Liver (tissue), 9 donors: ENCODE measurements around the gene PRAME. TPM values are rescaled to one million over a fixed set of nuclear protein-coding genes. Genes with fewer than 3 reads are reported as not detected.

ENCODE experiments used
- DNase-seq: peaks from one replicate; pipeline ENCODE4 v3.0.0-alpha.2; 2017; ENCODE audit warnings: low spot score
- H3K27ac ChIP-seq, 2 donors: one replicate each; pipeline ENCODE4 v1.7.0; 2013; ENCODE audit warnings: inconsistent platforms in 2 of 2, low read length in 2 of 2, control low read depth in 1 of 2, low read depth in 1 of 2, mild to moderate bottlenecking in 1 of 2
- H3K27me3 ChIP-seq, 4 donors: one replicate each; pipeline versions ENCODE4 v1.6.1 to v1.7.0; 2013; ENCODE audit warnings: low read length in 3 of 4, inconsistent platforms in 1 of 4, mild to moderate bottlenecking in 1 of 4, moderate library complexity in 1 of 4; ENCODE audit not compliant: control insufficient read depth in 4 of 4, insufficient read depth in 4 of 4
- H3K36me3 ChIP-seq, 4 donors: one replicate each; pipeline versions ENCODE4 v1.6.1 to v1.7.0; 2013; ENCODE audit warnings: low read length in 3 of 4, mild to moderate bottlenecking in 3 of 4, low read depth in 1 of 4, moderate library complexity in 1 of 4; ENCODE audit not compliant: control insufficient read depth in 4 of 4, insufficient read depth in 3 of 4
- H3K4me1 ChIP-seq, 4 donors: one replicate each; pipeline versions ENCODE4 v1.6.1 to v1.7.0; 2013; ENCODE audit warnings: low read length in 3 of 4, mild to moderate bottlenecking in 3 of 4, moderate library complexity in 1 of 4; ENCODE audit not compliant: control insufficient read depth in 4 of 4, insufficient read depth in 4 of 4
- H3K4me3 ChIP-seq, 3 donors: one replicate each; pipeline versions ENCODE4 v1.6.1 to v1.7.0; 2013; ENCODE audit warnings: low read length in 3 of 3, control low read depth in 1 of 3, low read depth in 1 of 3, mild to moderate bottlenecking in 1 of 3
- H3K9ac ChIP-seq, 2 donors: one replicate each; pipeline ENCODE4 v1.7.0; 2013; ENCODE audit warnings: low read length in 2 of 2, mild to moderate bottlenecking in 2 of 2, moderate library complexity in 2 of 2, control low read depth in 1 of 2, low read depth in 1 of 2
- H3K9me3 ChIP-seq, 4 donors: one replicate each; pipeline versions ENCODE4 v1.6.1 to v1.7.0; 2013; ENCODE audit warnings: low read length in 3 of 4; ENCODE audit not compliant: control insufficient read depth in 4 of 4
- ATF3 ChIP-seq: IDR thresholded peaks from 2 replicates; pipeline ENCODE4 v1.6.1; 2016; ENCODE audit warnings: antibody characterized with exemption
- CTCF ChIP-seq: fragments of 150-350 bp; IDR thresholded peaks from 2 replicates; pipeline ENCODE4 v1.5.1; 2017; ENCODE audit warnings: improper control_type of control experiment, low read depth, low read length; ENCODE audit not compliant: missing input control
- EGR1 ChIP-seq, 2 donors: IDR thresholded peaks; 2 replicates each; pipeline ENCODE4 v1.6.1; 2016 to 2018; ENCODE audit warnings: antibody characterized with exemption in 2 of 2, low read depth in 2 of 2
- FOXA1 ChIP-seq: IDR thresholded peaks from 2 replicates; pipeline ENCODE4 v1.6.1; 2016; ENCODE audit warnings: antibody characterized with exemption
- FOXA2 ChIP-seq: IDR thresholded peaks from 2 replicates; pipeline ENCODE4 v1.6.1; 2016; ENCODE audit warnings: antibody characterized with exemption
- GABPA ChIP-seq, 2 donors: IDR thresholded peaks in 1 of 2; conservative IDR thresholded peaks in 1 of 2; 2 replicates each; pipeline ENCODE4 v1.6.1; 2016; ENCODE audit warnings: antibody characterized with exemption in 2 of 2, mild to moderate bottlenecking in 1 of 2, moderate library complexity in 1 of 2
- HNF4A ChIP-seq, 2 donors: conservative IDR thresholded peaks; 2 replicates each; pipeline ENCODE4 v1.6.1; 2016; ENCODE audit warnings: antibody characterized with exemption in 2 of 2, mild to moderate bottlenecking in 2 of 2
- HNF4G ChIP-seq: IDR thresholded peaks from 2 replicates; pipeline ENCODE4 v1.6.1; 2016; ENCODE audit warnings: antibody characterized with exemption
- JUND ChIP-seq, 2 donors: IDR thresholded peaks; 2 replicates each; pipeline ENCODE4 v1.6.1; 2016; ENCODE audit warnings: antibody characterized with exemption in 2 of 2
- MAX ChIP-seq: IDR thresholded peaks from 2 replicates; pipeline ENCODE4 v1.6.1; 2016; ENCODE audit warnings: antibody characterized with exemption
- NR2F2 ChIP-seq: IDR thresholded peaks from 2 replicates; pipeline ENCODE4 v1.6.1; 2016; ENCODE audit warnings: antibody characterized with exemption
- RAD21 ChIP-seq, 2 donors: IDR thresholded peaks; 2 replicates each; pipeline ENCODE4 v1.6.1; 2016; ENCODE audit warnings: antibody characterized with exemption in 2 of 2, mild to moderate bottlenecking in 2 of 2
- REST ChIP-seq: IDR thresholded peaks from 2 replicates; pipeline ENCODE4 v1.6.1; 2016; ENCODE audit warnings: antibody characterized with exemption, mild to moderate bottlenecking
- RXRA ChIP-seq, 2 donors: IDR thresholded peaks; 2 replicates each; pipeline ENCODE4 v1.6.1; 2017 to 2018; ENCODE audit warnings: antibody characterized with exemption in 2 of 2, mild to moderate bottlenecking in 1 of 2
- SP1 ChIP-seq: IDR thresholded peaks from 2 replicates; pipeline ENCODE4 v1.6.1; 2018; ENCODE audit warnings: antibody characterized with exemption, mild to moderate bottlenecking
- TAF1 ChIP-seq: conservative IDR thresholded peaks from 2 replicates; pipeline ENCODE4 v1.6.1; 2016; ENCODE audit warnings: antibody characterized with exemption, mild to moderate bottlenecking
- YY1 ChIP-seq: IDR thresholded peaks from 2 replicates; pipeline ENCODE4 v1.6.1; 2016; ENCODE audit warnings: antibody characterized with exemption, mild to moderate bottlenecking
- ZBTB33 ChIP-seq: IDR thresholded peaks from 2 replicates; pipeline ENCODE4 v1.6.1; 2016; ENCODE audit warnings: antibody characterized with exemption
- WGBS: extraction: QIAGEN DNeasy Blood & Tissue Kit; methylation state at CpG from one replicate; pipeline ENCODE4 v1.1.7; 2013; 5-methylcytosine and 5-hydroxymethylcytosine counted together
- polyA plus RNA-seq, 2 donors: library from polyadenylated mRNA; stranded (reverse) in 1 of 2; unstranded in 1 of 2; fragments of 200-250 nt in 1 of 2; fragments of >200 nt in 1 of 2; fragmentation: Nextera tagmentation in 1 of 2; extraction: Ambion mirVana in 1 of 2; gene quantifications; one replicate each; pipeline versions ENCODE4 v1.2.1 to v1.2.3, GENCODE V29; 2013 to 2015
- total RNA-seq, 2 donors: library from RNA; depleted of rRNA; stranded (reverse); fragments of >200 nt; gene quantifications; one replicate each; pipeline ENCODE4 v1.2.3, GENCODE V29; 2014
- donor health status: healthy.
- donor health status: healthy.
- donor health status: healthy.
- donor health status: healthy.
- donor health status: healthy.

Gene PRAME
- total and polyA plus RNA-seq, 4 donors, result not detected

GRCh38 chr22:22527312-22527711 lies 31.8 kb downstream of the PRAME start:
- Histone ChIP-seq H3K4me3 (no peak overlapping the region), H3K27me3 (no peaks in the 10 kb centered on the region), H3K4me1 (no peaks in the 10 kb centered on the region), H3K27ac (no peak overlapping the region), H3K9me3 (no peaks in the 10 kb centered on the region), H3K36me3 (no peaks in the 10 kb centered on the region), H3K9ac (no peak overlapping the region)
- 84% methylated on average over 5 of the region's 5 CpGs for WGBS
- TF ChIP-seq RAD21 (IDR thresholded peaks at IDR 0.05), result no peak
- TF ChIP-seq GABPA (IDR thresholded peaks at IDR 0.05 in 1 of 2, conservative IDR thresholded peaks at IDR 0.05 in 1 of 2), result no peak
- TF ChIP-seq TAF1, result no peak
- TF ChIP-seq RXRA (IDR thresholded peaks at IDR 0.05), result no peak
- TF ChIP-seq JUND (IDR thresholded peaks at IDR 0.05), result no peak
- TF ChIP-seq ATF3, result no peak
- no peak for TF ChIP-seq HNF4G
- TF ChIP-seq MAX, result no peak
- TF ChIP-seq EGR1 (IDR thresholded peaks at IDR 0.05; ENCODE audit: low read depth in 2 of 2), result no peak
- no peak for TF ChIP-seq REST
- TF ChIP-seq HNF4A (conservative IDR thresholded peaks at IDR 0.05), result no peak
- DNase-seq, result no peak

GRCh38 chr22:22526125-22526912 lies 32.7 kb downstream of the PRAME start:
- no peaks in the 10 kb centered on the region for H3K27me3 ChIP-seq
- no peak overlapping the region for H3K9ac ChIP-seq
- no peaks in the 10 kb centered on the region for H3K9me3 ChIP-seq
- H3K4me3 ChIP-seq, result no peak overlapping the region
- no peaks in the 10 kb centered on the region for H3K4me1 ChIP-seq
- no peaks in the 10 kb centered on the region for H3K36me3 ChIP-seq
- WGBS, result 81% methylated on average over 4 of the region's 4 CpGs
- TF ChIP-seq HNF4A (conservative IDR thresholded peaks at IDR 0.05), result no peak
- TF ChIP-seq NR2F2, result no peak
- TF ChIP-seq REST, result no peak
- no peak for TF ChIP-seq YY1
- no peak for TF ChIP-seq FOXA2
- TF ChIP-seq ATF3, result no peak
- no peak for TF ChIP-seq HNF4G
- no peak for TF ChIP-seq TAF1
- no peak for TF ChIP-seq MAX
- TF ChIP-seq GABPA (IDR thresholded peaks at IDR 0.05 in 1 of 2, conservative IDR thresholded peaks at IDR 0.05 in 1 of 2), result no peak
- no peak for TF ChIP-seq ZBTB33
- no peak for TF ChIP-seq RAD21 (IDR thresholded peaks at IDR 0.05)
- TF ChIP-seq JUND (IDR thresholded peaks at IDR 0.05), result no peak
- no peak for TF ChIP-seq RXRA (IDR thresholded peaks at IDR 0.05)
- no peak for TF ChIP-seq SP1
- TF ChIP-seq FOXA1, result no peak
- TF ChIP-seq EGR1 (IDR thresholded peaks at IDR 0.05; ENCODE audit: low read depth in 2 of 2), result no peak
- TF ChIP-seq CTCF, result no peak
- no peak overlapping the region for H3K27ac ChIP-seq
- no peak for DNase-seq
